IgD-negative memory B cell (primary cell): ENCODE measurements around the gene ATAD3B. TPM values are rescaled to one million over a fixed set of nuclear protein-coding genes. Genes with fewer than 3 reads are reported as not detected.

ENCODE experiments used
- H3K27ac Mint-ChIP-seq, 3 donors: one replicate each; pipeline ENCODE4 v1.8.0; 2020 to 2022; ENCODE audit warnings: mild to moderate bottlenecking in 3 of 3, mixed read lengths in 3 of 3, moderate library complexity in 1 of 3
- H3K27me3 Mint-ChIP-seq: one replicate; pipeline ENCODE4 v1.8.0; 2021; ENCODE audit warnings: mixed read lengths
- H3K36me3 Mint-ChIP-seq: one replicate; pipeline ENCODE4 v1.8.0; 2020; ENCODE audit warnings: mild to moderate bottlenecking, mixed read lengths
- H3K4me1 Mint-ChIP-seq, 3 donors: one replicate each; pipeline ENCODE4 v1.8.0; 2020 to 2022; ENCODE audit warnings: mixed read lengths in 3 of 3, mild to moderate bottlenecking in 1 of 3
- H3K4me3 Mint-ChIP-seq, 4 donors: one replicate each; pipeline ENCODE4 v1.8.0; 2020 to 2022; ENCODE audit warnings: mild to moderate bottlenecking in 4 of 4, mixed read lengths in 4 of 4, moderate library complexity in 3 of 4
- H3K9me3 Mint-ChIP-seq, 3 donors: one replicate each; pipeline ENCODE4 v1.8.0; 2020 to 2021; ENCODE audit warnings: mixed read lengths in 3 of 3, mild to moderate bottlenecking in 1 of 3
- polyA plus RNA-seq: library from polyadenylated mRNA; unstranded; fragments of 300-500 nt; fragmentation: Illumina TruSeq; gene quantifications from one replicate; pipeline ENCODE4 v1.2.3, GENCODE V29; 2021

The ATAD3B gene
- polyA plus RNA-seq, 1 donor from 2014 or later = 10.8 TPM

- H3K27ac Mint-ChIP-seq = no peak overlapping the region
- peaks cover 0 to 3% (median 0%) of the 10 kb centered on the region in 3 donors for H3K9me3 Mint-ChIP-seq
- H3K4me1 Mint-ChIP-seq = peaks cover 0 to 2% (median 0%) of the 10 kb centered on the region in 3 donors
- H3K4me3 Mint-ChIP-seq = no peak overlapping the region
- H3K27me3 Mint-ChIP-seq = peaks cover 2% of the 10 kb centered on the region
- peaks cover 4% of the 10 kb centered on the region for H3K36me3 Mint-ChIP-seq
These were observed 63.0 kb downstream of the ATAD3B start for GRCh38 chr1:1534401-1535154.

- H3K27ac Mint-ChIP-seq = no peak overlapping the region
- peaks cover 0 to 3% (median 0%) of the 10 kb centered on the region in 3 donors for H3K9me3 Mint-ChIP-seq
- H3K4me3 Mint-ChIP-seq = no peak overlapping the region
- peaks cover 0 to 2% (median 0%) of the 10 kb centered on the region in 3 donors for H3K4me1 Mint-ChIP-seq
- peaks cover 2% of the 10 kb centered on the region for H3K27me3 Mint-ChIP-seq
- H3K36me3 Mint-ChIP-seq = peaks cover 4% of the 10 kb centered on the region
These were observed 63.8 kb downstream of the ATAD3B start for GRCh38 chr1:1535201-1536018.

- peaks cover 2% of the 10 kb centered on the region for H3K27me3 Mint-ChIP-seq
- no peak overlapping the region for H3K4me3 Mint-ChIP-seq
- peaks cover 0 to 3% (median 0%) of the 10 kb centered on the region in 3 donors for H3K9me3 Mint-ChIP-seq
- no peak overlapping the region for H3K27ac Mint-ChIP-seq
- H3K36me3 Mint-ChIP-seq = peaks cover 4% of the 10 kb centered on the region
- H3K4me1 Mint-ChIP-seq = peaks cover 0 to 2% (median 0%) of the 10 kb centered on the region in 3 donors
These were observed 64.7 kb downstream of the ATAD3B start for GRCh38 chr1:1536019-1536937.

GRCh38 chr1:1536938-1537546, 65.5 kb downstream of the ATAD3B start:
- peaks cover 2% of the 10 kb centered on the region for H3K27me3 Mint-ChIP-seq
- no peak overlapping the region for H3K27ac Mint-ChIP-seq
- peaks cover 0 to 2% (median 0%) of the 10 kb centered on the region in 3 donors for H3K9me3 Mint-ChIP-seq
- H3K36me3 Mint-ChIP-seq = peaks cover 2% of the 10 kb centered on the region
- no peak overlapping the region for H3K4me3 Mint-ChIP-seq
- H3K4me1 Mint-ChIP-seq = peaks cover 0 to 3% (median 2%) of the 10 kb centered on the region in 3 donors

- no peak overlapping the region for H3K27ac Mint-ChIP-seq
- peak overlapping the region in 1 of 4 donors; percentile 63 for H3K4me3 Mint-ChIP-seq
- peaks cover 2% of the 10 kb centered on the region for H3K27me3 Mint-ChIP-seq
- H3K4me1 Mint-ChIP-seq = peaks cover 0 to 3% (median 2%) of the 10 kb centered on the region in 3 donors
- no peaks in the 10 kb centered on the region for H3K36me3 Mint-ChIP-seq
- H3K9me3 Mint-ChIP-seq = no peaks in the 10 kb centered on the region
These were observed 66.2 kb downstream of the ATAD3B start for GRCh38 chr1:1537626-1538250.

- H3K27ac Mint-ChIP-seq = no peak overlapping the region
- H3K4me3 Mint-ChIP-seq = peak overlapping the region in 3 of 4 donors; percentile 31 to 85 (median 49)
- H3K9me3 Mint-ChIP-seq = no peaks in the 10 kb centered on the region
- H3K36me3 Mint-ChIP-seq = no peaks in the 10 kb centered on the region
- H3K4me1 Mint-ChIP-seq = peaks cover 0 to 3% (median 2%) of the 10 kb centered on the region in 3 donors
- H3K27me3 Mint-ChIP-seq = peaks cover 2% of the 10 kb centered on the region
These were observed 66.8 kb downstream of the ATAD3B start for GRCh38 chr1:1538334-1538733.

GRCh38 chr1:1538989-1539309, 67.4 kb downstream of the ATAD3B start:
- peaks cover 2% of the 10 kb centered on the region for H3K27me3 Mint-ChIP-seq
- H3K36me3 Mint-ChIP-seq = no peaks in the 10 kb centered on the region
- H3K27ac Mint-ChIP-seq = peak overlapping the region in 1 of 3 donors; percentile 93
- H3K4me1 Mint-ChIP-seq = peaks cover 0 to 3% (median 2%) of the 10 kb centered on the region in 3 donors
- no peaks in the 10 kb centered on the region for H3K9me3 Mint-ChIP-seq
- peak overlapping the region in 1 of 4 donors; percentile 5 for H3K4me3 Mint-ChIP-seq

- no peaks in the 10 kb centered on the region for H3K36me3 Mint-ChIP-seq
- peaks cover 2% of the 10 kb centered on the region for H3K27me3 Mint-ChIP-seq
- no peak overlapping the region for H3K27ac Mint-ChIP-seq
- peaks cover 0 to 3% (median 2%) of the 10 kb centered on the region in 3 donors for H3K4me1 Mint-ChIP-seq
- no peaks in the 10 kb centered on the region for H3K9me3 Mint-ChIP-seq
- peak overlapping the region in 3 of 4 donors; percentile 17 to 76 (median 62) for H3K4me3 Mint-ChIP-seq
These were observed 67.9 kb downstream of the ATAD3B start for GRCh38 chr1:1539310-1540089.

- no peak within 1 kb of the TSS for H3K27ac Mint-ChIP-seq
- H3K36me3 Mint-ChIP-seq = no peaks in the 10 kb centered on the region
- peaks cover 2% of the 10 kb centered on the region for H3K27me3 Mint-ChIP-seq
- H3K4me3 Mint-ChIP-seq = peak within 1 kb of the TSS in 3 of 4 donors; percentile 49 to 76 (median 62)
- peaks cover 0 to 3% (median 2%) of the 10 kb centered on the region in 3 donors for H3K4me1 Mint-ChIP-seq
- H3K9me3 Mint-ChIP-seq = no peaks in the 10 kb centered on the region
These were observed 68.7 kb downstream of the ATAD3B start, which contains the start of gene TMEM240 for GRCh38 chr1:1540090-1540817. TMEM240 (minus strand) TSS chr1:1540624; CDS start chr1:1540346, 278 bp downstream.

- peak overlapping the region in 2 of 4 donors; percentile 49 to 65 for H3K4me3 Mint-ChIP-seq
- no peaks in the 10 kb centered on the region for H3K36me3 Mint-ChIP-seq
- peaks cover 0 to 3% (median 2%) of the 10 kb centered on the region in 3 donors for H3K4me1 Mint-ChIP-seq
- no peaks in the 10 kb centered on the region for H3K9me3 Mint-ChIP-seq
- H3K27ac Mint-ChIP-seq = no peak overlapping the region
- H3K27me3 Mint-ChIP-seq = peaks cover 2% of the 10 kb centered on the region
These were observed 69.5 kb downstream of the ATAD3B start for GRCh38 chr1:1540818-1541628.

GRCh38 chr1:1541956-1542765, 70.6 kb downstream of the ATAD3B start:
- Mint-ChIP-seq H3K27me3 (peaks cover 2% of the 10 kb centered on the region), H3K4me1 (peaks cover 0 to 3% (median 2%) of the 10 kb centered on the region in 3 donors), H3K9me3 (no peaks in the 10 kb centered on the region), H3K27ac (no peak overlapping the region), H3K4me3 (peak overlapping the region in 3 of 4 donors; percentile 33 to 78 (median 54)), H3K36me3 (no peaks in the 10 kb centered on the region)
